Retinal pigment epithelial cell (primary cell): ENCODE measurements around the gene SPOCK3.

ENCODE experiments used
- DNase-seq: peaks from one replicate; pipeline ENCODE4 v3.0.0-alpha.2; 2010; ENCODE audit warnings: low read depth
- H3K4me3 ChIP-seq: 2 replicates; pipeline ENCODE4 v1.5.1; 2011; ENCODE audit warnings: mild to moderate bottlenecking, low read length, control low read depth, moderate library complexity
- CTCF ChIP-seq: conservative IDR thresholded peaks from 2 replicates; pipeline ENCODE4 v1.5.1; 2011; ENCODE audit warnings: low read depth, low read length, control low read depth, inconsistent platforms

The SPOCK3 gene

DNA sequence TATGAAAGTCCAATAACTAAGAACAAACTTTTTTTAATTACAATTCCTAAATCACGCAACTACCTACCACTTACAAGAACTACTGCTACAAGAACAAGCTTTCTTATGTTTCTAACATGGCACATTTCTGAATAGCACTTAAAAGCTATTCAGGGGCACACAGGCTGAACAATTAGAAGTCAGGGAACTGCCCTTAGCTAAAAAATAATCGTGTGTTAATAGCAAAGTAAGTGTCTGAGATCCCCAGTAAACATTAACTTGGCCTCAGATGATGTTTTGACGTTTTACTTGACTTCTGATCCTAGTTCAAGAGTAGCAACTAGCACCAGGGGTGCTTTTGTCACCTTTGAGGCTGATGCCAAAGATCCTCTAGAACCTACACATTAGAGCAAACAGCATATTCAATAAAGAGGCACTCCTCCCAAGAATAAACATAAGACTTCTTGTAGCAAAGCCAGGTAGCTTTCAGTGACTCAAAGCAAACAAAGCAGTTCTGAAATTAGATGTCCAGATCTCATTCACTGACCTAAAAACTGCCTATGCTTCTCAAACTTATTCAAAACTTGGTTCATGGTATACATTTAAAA lies 16.2 kb downstream of the SPOCK3 start:
- DNase-seq, result no peak
- TF ChIP-seq CTCF, result no peak
- H3K4me3 ChIP-seq, result no peak overlapping the region

GRCh38 chr4:167216783-167217182 lies 17.5 kb downstream of the SPOCK3 start:
- no peak for TF ChIP-seq CTCF
- no peak for DNase-seq
- no peak overlapping the region for H3K4me3 ChIP-seq

GRCh38 chr4:167210166-167210565 lies 24.1 kb downstream of the SPOCK3 start:
- H3K4me3 ChIP-seq, result no peak overlapping the region
- no peak for DNase-seq
- TF ChIP-seq CTCF, result no peak

- DNase-seq, result no peak
- no peak for TF ChIP-seq CTCF
These were observed 37.8 kb downstream of the SPOCK3 start for GRCh38 chr4:167196344-167197012.

DNA sequence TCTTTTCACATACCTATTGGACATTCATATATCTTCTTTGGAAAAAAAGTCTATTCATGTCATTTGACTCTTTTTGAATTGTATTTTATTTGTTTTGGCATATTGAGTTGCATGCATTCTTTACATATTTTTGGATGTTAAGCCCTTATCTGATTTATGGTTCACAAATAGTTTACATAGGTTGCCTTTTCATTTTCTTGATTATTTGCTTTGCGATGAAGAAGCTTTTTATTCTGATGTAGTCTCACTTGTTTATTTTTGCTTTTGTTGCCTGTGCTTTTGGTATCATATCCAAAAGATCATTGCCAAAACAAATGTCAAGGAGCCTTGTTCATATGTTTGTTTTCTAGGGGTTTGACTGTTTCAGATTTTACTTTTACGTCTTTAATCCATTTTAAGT lies 43.9 kb downstream of the SPOCK3 start:
- no peak overlapping the region for H3K4me3 ChIP-seq
- TF ChIP-seq CTCF, result no peak
- no peak for DNase-seq

More at GRCh38 chr4:167196344-167197012, 37.8 kb downstream of the SPOCK3 start:
- no peak overlapping the region for H3K4me3 ChIP-seq

DNA sequence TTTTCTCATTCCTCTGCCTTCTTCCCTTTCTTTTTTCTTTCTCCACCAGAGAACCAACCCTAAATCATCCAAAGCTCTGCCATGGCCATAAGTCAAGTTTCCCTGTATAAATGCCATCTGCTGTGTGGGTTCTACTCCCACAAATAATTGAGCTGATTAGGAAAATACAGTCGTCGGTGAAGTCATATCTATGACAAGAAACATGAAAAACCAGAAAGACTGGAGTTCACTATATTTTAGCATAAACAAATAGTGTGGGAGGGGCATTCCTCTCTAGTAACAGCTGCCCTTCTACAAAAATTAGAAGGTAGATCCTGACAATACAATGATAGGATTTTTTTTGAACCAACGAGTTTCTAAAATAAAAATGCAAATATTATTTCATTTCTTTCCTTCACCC lies 48.8 kb downstream of the SPOCK3 start:
- no peak for DNase-seq
- H3K4me3 ChIP-seq, result no peak overlapping the region
- TF ChIP-seq CTCF, result no peak

- TF ChIP-seq CTCF, result no peak
- no peak overlapping the region for H3K4me3 ChIP-seq
- DNase-seq, result no peak
These were observed 51.3 kb downstream of the SPOCK3 start for GRCh38 chr4:167183036-167183435.
